ENCODE data around the gene NRG2. TPM values are rescaled to one million over a fixed set of nuclear protein-coding genes. Genes with fewer than 3 reads are reported as not detected.

The NRG2 gene
- total RNA-seq, 6 experiments from 2014 or later: 0.07 to 0.77 (median 0.14) TPM; not detected in 1

- H3K4me1 ChIP-seq: no peaks in the 10 kb centered on the region
- H3K4me3 ChIP-seq: no peak overlapping the region
- intact Hi-C loops (cut with DNase I): no loop called here
- TF ChIP-seq CTCF (IDR thresholded peaks at IDR 0.05) (no peak), POLR2A (IDR thresholded peaks at IDR 0.05) (no peak)
- H3K27me3 ChIP-seq: no peaks in the 10 kb centered on the region
- 29% methylated on average over 1 of the region's 1 CpG for WGBS (ENCODE audit: insufficient coverage, low coverage, low lambda C conversion rate, missing lambda C conversion rate)
- DNase-seq: no peak
- no peak for ATAC-seq
- no peak overlapping the region for H3K27ac ChIP-seq
- H3K9me3 ChIP-seq: no peaks in the 10 kb centered on the region
- no peaks in the 10 kb centered on the region for H3K36me3 ChIP-seq
These were observed 40.0 kb upstream of the NRG2 start for GRCh38 chr5:140083120-140083519.

GRCh38 chr5:140076788-140077187 lies 33.7 kb upstream of the NRG2 start:
- ATAC-seq: no peak
- Histone ChIP-seq H3K4me3 (no peak overlapping the region), H3K4me1 (no peaks in the 10 kb centered on the region), H3K36me3 (no peaks in the 10 kb centered on the region), H3K9me3 (no peaks in the 10 kb centered on the region), H3K27me3 (no peaks in the 10 kb centered on the region), H3K27ac (no peak overlapping the region)
- intact Hi-C loops (cut with DNase I): loop anchor here (5.0 kb wide), 1 partner anchor 76 kb away; no protein-coding TSS in a partner anchor
- TF ChIP-seq CTCF (IDR thresholded peaks at IDR 0.05): no peak
- no peak for TF ChIP-seq POLR2A (IDR thresholded peaks at IDR 0.05)
- 65% methylated on average over 2 of the region's 2 CpGs for WGBS (ENCODE audit: insufficient coverage, low coverage, low lambda C conversion rate, missing lambda C conversion rate)
- no peak for DNase-seq

GRCh38 chr5:140076142-140076541 lies 33.0 kb upstream of the NRG2 start:
- no peaks in the 10 kb centered on the region for H3K9me3 ChIP-seq
- H3K27me3 ChIP-seq: no peaks in the 10 kb centered on the region
- DNase-seq (no peak), ATAC-seq (no peak)
- H3K36me3 ChIP-seq: no peaks in the 10 kb centered on the region
- no peak for TF ChIP-seq CTCF (IDR thresholded peaks at IDR 0.05)
- no peak for TF ChIP-seq POLR2A (IDR thresholded peaks at IDR 0.05)
- 92% methylated on average over 1 of the region's 1 CpG for WGBS (ENCODE audit: insufficient coverage, low coverage, low lambda C conversion rate, missing lambda C conversion rate)
- H3K4me3 ChIP-seq: no peak overlapping the region
- no peak overlapping the region for H3K27ac ChIP-seq
- no peaks in the 10 kb centered on the region for H3K4me1 ChIP-seq
- intact Hi-C loops (cut with DNase I): loop anchor here (5.0 kb wide), 1 partner anchor 76 kb away; no protein-coding TSS in a partner anchor

- intact Hi-C loops (cut with DNase I): loop anchor here (5.0 kb wide), 1 partner anchor 77 kb away; no protein-coding TSS in a partner anchor
- ATAC-seq (peak in 2 of 4 donors; percentile 31 to 72), DNase-seq (no peak)
- Histone ChIP-seq H3K4me1 (no peaks in the 10 kb centered on the region), H3K9me3 (no peaks in the 10 kb centered on the region), H3K27ac (no peak overlapping the region), H3K4me3 (no peak overlapping the region), H3K36me3 (no peaks in the 10 kb centered on the region), H3K27me3 (no peaks in the 10 kb centered on the region)
- TF ChIP-seq POLR2A (IDR thresholded peaks at IDR 0.05) (no peak), CTCF (IDR thresholded peaks at IDR 0.05) (peak; percentile 24 to 41 (median 33))
- WGBS (ENCODE audit: insufficient coverage, low coverage, low lambda C conversion rate, missing lambda C conversion rate): 19% methylated on average over 2 of the region's 2 CpGs
These were observed 32.3 kb upstream of the NRG2 start for GRCh38 chr5:140075371-140075770.

GRCh38 chr5:140073296-140073695 lies 30.2 kb upstream of the NRG2 start:
- no peaks in the 10 kb centered on the region for H3K9me3 ChIP-seq
- H3K36me3 ChIP-seq: no peaks in the 10 kb centered on the region
- TF ChIP-seq POLR2A (IDR thresholded peaks at IDR 0.05) (no peak), CTCF (IDR thresholded peaks at IDR 0.05) (peak; percentile 55 to 75 (median 65))
- WGBS (ENCODE audit: insufficient coverage, low coverage, low lambda C conversion rate, missing lambda C conversion rate): 7% methylated on average over 4 of the region's 4 CpGs
- intact Hi-C loops (cut with DNase I): loop anchor here in 1 of 2 donors (5.0 kb wide), 1 partner anchor 69 kb away; no protein-coding TSS in a partner anchor
- peak in 1 of 4 donors; percentile 33 for ATAC-seq
- no peak for DNase-seq
- H3K4me3 ChIP-seq: no peak overlapping the region
- H3K4me1 ChIP-seq: no peaks in the 10 kb centered on the region
- H3K27ac ChIP-seq: no peak overlapping the region
- no peaks in the 10 kb centered on the region for H3K27me3 ChIP-seq
